PFSK-1 (cell line): ENCODE results near the gene FBLIM1.

Experiments used
- FOXP2 ChIP-seq: optimal IDR thresholded peaks from 2 replicates; pipeline ENCODE3; 2011; ENCODE audit warnings: borderline replicate concordance, control low read depth, inconsistent platforms; ENCODE audit not compliant: insufficient read depth; ENCODE audit errors: extremely low read length, extremely low read depth
- POLR2AphosphoS5 ChIP-seq: IDR thresholded peaks from 2 replicates; pipeline ENCODE4 v1.6.1; 2012; ENCODE audit warnings: low read depth, mild to moderate bottlenecking, control low read depth, low read length, moderate library complexity
- SIN3A ChIP-seq: IDR thresholded peaks from 2 replicates; pipeline ENCODE4 v1.6.1; 2012; ENCODE audit warnings: mild to moderate bottlenecking, low read length, moderate library complexity, borderline replicate concordance; ENCODE audit not compliant: insufficient read depth
- TAF1 ChIP-seq: IDR thresholded peaks from 2 replicates; pipeline ENCODE4 v1.6.1; 2012; ENCODE audit warnings: low read length, control low read depth, borderline replicate concordance; ENCODE audit not compliant: insufficient read depth
- TF ChIP-seq, protein P1 (sequence below), 2 experiments: IDR thresholded peaks; 2 replicates each; pipeline versions ENCODE4 v1.6.1 to v1.8.0; 2011 to 2012; ENCODE audit warnings: low read depth in 2 of 2, low read length in 2 of 2, control low read depth in 1 of 2, inconsistent platforms in 1 of 2, mild to moderate bottlenecking in 1 of 2, moderate library complexity in 1 of 2; ENCODE audit not compliant: insufficient read depth in 1 of 2

FBLIM1 gene

DNA sequence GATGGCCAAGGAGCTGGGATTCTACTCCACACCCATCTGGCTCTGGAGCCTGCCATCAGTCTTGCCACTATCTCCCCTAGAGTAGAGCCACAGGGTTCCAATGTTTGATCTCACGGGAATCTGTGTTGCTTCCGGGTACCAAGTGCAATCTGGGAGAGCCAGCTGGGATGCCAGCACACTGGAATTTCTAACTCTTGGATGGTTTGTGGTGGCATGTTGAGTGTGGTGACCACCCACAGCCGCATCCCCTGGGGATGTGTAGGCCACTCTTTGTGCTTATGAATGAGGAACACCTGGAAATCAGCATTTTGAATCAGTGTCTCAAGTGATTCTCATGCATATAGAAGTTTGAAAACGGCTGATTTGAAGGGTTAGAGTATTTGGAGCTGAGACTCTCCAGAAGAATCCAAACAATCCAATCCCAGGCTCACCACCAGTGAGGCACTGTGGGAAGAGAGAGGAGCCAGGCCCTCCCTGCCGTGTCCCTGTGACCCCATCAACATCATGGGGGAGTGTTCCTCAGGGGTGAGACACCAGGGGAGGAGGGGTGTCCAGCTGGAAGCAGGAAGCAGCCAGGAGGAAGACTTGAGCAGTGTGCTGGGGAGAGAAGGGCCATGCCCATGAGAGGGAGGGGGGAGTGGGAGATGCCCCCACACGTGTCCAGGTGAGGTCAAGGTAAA is 13.4 kb downstream of the FBLIM1 start:
- TF ChIP-seq POLR2AphosphoS5 (no peak), SIN3A (no peak), TAF1 (no peak), FOXP2 (no peak)
- TF ChIP-seq, protein P1, sequence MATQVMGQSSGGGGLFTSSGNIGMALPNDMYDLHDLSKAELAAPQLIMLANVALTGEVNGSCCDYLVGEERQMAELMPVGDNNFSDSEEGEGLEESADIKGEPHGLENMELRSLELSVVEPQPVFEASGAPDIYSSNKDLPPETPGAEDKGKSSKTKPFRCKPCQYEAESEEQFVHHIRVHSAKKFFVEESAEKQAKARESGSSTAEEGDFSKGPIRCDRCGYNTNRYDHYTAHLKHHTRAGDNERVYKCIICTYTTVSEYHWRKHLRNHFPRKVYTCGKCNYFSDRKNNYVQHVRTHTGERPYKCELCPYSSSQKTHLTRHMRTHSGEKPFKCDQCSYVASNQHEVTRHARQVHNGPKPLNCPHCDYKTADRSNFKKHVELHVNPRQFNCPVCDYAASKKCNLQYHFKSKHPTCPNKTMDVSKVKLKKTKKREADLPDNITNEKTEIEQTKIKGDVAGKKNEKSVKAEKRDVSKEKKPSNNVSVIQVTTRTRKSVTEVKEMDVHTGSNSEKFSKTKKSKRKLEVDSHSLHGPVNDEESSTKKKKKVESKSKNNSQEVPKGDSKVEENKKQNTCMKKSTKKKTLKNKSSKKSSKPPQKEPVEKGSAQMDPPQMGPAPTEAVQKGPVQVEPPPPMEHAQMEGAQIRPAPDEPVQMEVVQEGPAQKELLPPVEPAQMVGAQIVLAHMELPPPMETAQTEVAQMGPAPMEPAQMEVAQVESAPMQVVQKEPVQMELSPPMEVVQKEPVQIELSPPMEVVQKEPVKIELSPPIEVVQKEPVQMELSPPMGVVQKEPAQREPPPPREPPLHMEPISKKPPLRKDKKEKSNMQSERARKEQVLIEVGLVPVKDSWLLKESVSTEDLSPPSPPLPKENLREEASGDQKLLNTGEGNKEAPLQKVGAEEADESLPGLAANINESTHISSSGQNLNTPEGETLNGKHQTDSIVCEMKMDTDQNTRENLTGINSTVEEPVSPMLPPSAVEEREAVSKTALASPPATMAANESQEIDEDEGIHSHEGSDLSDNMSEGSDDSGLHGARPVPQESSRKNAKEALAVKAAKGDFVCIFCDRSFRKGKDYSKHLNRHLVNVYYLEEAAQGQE (IDR thresholded peaks at IDR 0.05; ENCODE audit: insufficient read depth in 1 of 2, low read depth in 2 of 2, low read length in 2 of 2) = no peak

DNA sequence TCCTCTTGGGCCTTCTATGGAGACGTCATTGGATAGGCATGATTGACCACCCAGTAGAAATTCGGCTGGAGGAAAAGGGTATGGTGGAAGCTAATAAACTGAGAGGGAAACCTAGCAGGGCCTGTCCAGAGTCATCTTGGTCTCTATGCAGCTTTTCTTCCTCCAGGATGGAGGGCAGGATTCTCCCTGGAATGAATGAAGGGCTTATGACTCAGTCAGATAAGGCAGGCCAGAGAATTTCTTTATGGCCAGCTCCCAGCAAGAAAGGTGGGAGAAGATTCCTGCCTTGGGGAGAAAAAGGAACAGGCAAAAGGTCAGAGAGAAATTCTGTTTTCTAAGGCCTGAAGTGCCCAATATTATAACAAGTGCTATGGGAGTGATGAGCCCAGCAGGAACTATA is 17.1 kb downstream of the FBLIM1 start:
- TF ChIP-seq SIN3A (no peak), FOXP2 (no peak), TAF1 (no peak), POLR2AphosphoS5 (no peak)
- TF ChIP-seq, protein P1 (IDR thresholded peaks at IDR 0.05; ENCODE audit: insufficient read depth in 1 of 2, low read depth in 2 of 2, low read length in 2 of 2) = no peak

DNA sequence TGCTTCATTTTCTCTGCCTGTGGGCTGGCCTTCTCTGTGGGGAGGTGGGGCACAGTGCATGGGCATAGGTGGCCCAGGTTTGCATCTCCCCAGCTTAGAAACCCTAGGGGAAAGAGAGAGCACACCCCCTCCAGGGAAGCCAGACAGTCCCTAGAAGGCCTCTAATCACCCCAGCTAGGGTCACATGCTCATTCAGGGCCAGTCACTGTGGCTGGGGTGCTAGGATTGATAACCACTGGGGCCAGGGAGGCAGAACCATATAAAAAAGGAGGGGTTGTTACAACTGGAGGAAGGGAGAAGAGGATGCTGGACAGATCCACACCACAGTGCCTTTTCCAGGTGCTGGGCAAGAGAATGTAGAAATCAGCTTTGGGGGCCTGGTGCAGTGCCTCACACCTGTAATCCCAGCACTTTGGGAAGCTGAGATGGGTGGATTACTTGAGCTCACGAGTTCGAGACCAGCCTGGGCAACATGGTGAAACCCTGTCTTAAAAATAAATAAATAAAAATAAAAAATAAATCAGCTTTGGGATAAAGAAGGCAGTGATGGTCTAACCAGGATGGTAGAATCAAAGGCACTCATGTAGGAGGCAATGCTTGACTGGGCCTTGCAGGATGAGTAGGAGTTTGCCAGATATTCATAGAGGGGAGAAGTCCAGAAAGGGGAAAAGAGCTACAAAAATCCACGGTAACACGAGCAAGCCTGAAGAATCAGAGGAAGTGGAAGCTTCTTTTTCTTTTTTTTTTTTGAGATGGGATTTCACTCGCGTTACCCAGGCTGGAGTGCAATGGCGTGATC is 19.5 kb downstream of the FBLIM1 start:
- TF ChIP-seq SIN3A (no peak), FOXP2 (no peak), POLR2AphosphoS5 (no peak), TAF1 (no peak)
- TF ChIP-seq, protein P1 (IDR thresholded peaks at IDR 0.05; ENCODE audit: insufficient read depth in 1 of 2, low read depth in 2 of 2, low read length in 2 of 2) = no peak

DNA sequence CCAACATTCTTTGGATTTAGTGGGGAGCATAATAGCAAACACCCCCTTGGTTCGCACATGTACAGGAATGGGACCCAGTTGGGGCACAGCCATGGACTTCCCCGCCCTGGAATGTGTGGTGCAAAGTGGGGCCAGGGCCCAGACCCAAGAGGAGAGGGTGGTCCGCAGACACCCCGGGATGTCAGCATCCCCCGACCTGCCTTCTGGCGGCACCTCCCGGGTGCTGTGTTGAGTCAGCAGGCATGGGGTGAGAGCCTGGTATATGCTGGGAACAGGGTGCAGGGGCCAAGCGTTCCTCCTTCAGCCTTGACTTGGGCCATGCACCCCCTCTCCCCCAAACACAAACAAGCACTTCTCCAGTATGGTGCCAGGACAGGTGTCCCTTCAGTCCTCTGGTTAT is 27.1 kb downstream of the FBLIM1 start:
- TF ChIP-seq, protein P1 (IDR thresholded peaks at IDR 0.05; ENCODE audit: insufficient read depth in 1 of 2, low read depth in 2 of 2, low read length in 2 of 2) = no peak
- TF ChIP-seq SIN3A (no peak), FOXP2 (no peak), TAF1 (no peak)
